ENCODE data around the gene OGFOD2. TPM values are rescaled to one million over a fixed set of nuclear protein-coding genes. Genes with fewer than 3 reads are reported as not detected.

Gene OGFOD2
- total RNA-seq, 4 donors from 2014 or later: 29.9 to 37.1 (median 31.4) TPM

DNA sequence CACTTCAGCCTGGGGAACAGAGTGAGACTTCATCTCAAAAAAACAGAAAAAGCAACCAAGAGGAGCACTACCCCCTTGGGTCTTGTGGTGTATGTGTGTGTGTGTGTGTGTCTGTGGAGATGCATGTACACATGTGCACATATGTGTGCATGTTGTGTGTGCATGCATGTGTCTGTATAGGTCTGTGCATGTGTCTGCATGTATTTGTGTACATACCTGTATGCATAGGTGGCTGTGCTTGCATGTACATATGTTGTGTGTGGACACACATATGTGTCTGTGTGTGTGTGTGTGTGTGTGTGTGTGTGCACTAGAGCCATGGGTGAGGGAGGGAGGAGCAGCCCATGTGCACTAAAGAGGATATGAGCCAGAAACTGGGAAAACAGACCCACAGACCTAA lies 54.5 kb downstream of the OGFOD2 start:
- peaks cover 0 to 27% (median 0%) of the 10 kb centered on the region in 3 donors for H3K36me3 ChIP-seq
- H3K27me3 ChIP-seq: no peaks in the 10 kb centered on the region
- no peaks in the 10 kb centered on the region for H3K9me3 ChIP-seq
- H3K27ac ChIP-seq: no peak overlapping the region
- H3K4me3 ChIP-seq: no peak overlapping the region
- DNase-seq: no peak
- H3K4me1 ChIP-seq: peaks cover 0 to 5% (median 0%) of the 10 kb centered on the region in 4 donors
- TF ChIP-seq, protein P1, sequence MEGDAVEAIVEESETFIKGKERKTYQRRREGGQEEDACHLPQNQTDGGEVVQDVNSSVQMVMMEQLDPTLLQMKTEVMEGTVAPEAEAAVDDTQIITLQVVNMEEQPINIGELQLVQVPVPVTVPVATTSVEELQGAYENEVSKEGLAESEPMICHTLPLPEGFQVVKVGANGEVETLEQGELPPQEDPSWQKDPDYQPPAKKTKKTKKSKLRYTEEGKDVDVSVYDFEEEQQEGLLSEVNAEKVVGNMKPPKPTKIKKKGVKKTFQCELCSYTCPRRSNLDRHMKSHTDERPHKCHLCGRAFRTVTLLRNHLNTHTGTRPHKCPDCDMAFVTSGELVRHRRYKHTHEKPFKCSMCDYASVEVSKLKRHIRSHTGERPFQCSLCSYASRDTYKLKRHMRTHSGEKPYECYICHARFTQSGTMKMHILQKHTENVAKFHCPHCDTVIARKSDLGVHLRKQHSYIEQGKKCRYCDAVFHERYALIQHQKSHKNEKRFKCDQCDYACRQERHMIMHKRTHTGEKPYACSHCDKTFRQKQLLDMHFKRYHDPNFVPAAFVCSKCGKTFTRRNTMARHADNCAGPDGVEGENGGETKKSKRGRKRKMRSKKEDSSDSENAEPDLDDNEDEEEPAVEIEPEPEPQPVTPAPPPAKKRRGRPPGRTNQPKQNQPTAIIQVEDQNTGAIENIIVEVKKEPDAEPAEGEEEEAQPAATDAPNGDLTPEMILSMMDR (IDR thresholded peaks at IDR 0.05): no peak
- TF ChIP-seq POLR2A (IDR thresholded peaks at IDR 0.05): no peak

Small RNAs within 50 kb of the gene (small RNA-seq; reads per million reads assigned to genes)
- gene ARL6IP4 (0 reads per million in 2 donors), gene MIR4304 (0 reads per million in 2 donors)

Other genes with a start within 250 kb of the OGFOD2 start
- not detected for gene HCAR1, start 244.4 kb upstream of the OGFOD2 start, total RNA-seq
- 10 to 100 TPM; 15.7 to 27.7 (median 22.4) TPM for gene DENR, start 222.4 kb upstream of the OGFOD2 start, total RNA-seq
- gene CCDC62, start 200.7 kb upstream of the OGFOD2 start, total RNA-seq: 1 to 10 TPM in 2 of 4 donors, under 1 TPM in 1, not detected in 1; 0.35 to 8.3 (median 1.1) TPM
- gene HIP1R, start 139.8 kb upstream of the OGFOD2 start, total RNA-seq: 100 to 1,000 TPM; 208 to 265 (median 238) TPM
- gene VPS37B, start 79.1 kb upstream of the OGFOD2 start, total RNA-seq: 10 to 100 TPM; 49.5 to 92.8 (median 58.4) TPM
- 10 to 100 TPM in 3 of 4 donors, 1 to 10 TPM in 1; 8.8 to 29.7 (median 17.4) TPM for gene ABCB9, start 8.8 kb upstream of the OGFOD2 start, total RNA-seq
- gene ARL6IP4, start 5.4 kb downstream of the OGFOD2 start, total RNA-seq: 100 to 1,000 TPM; 155 to 216 (median 180) TPM
- gene PITPNM2, start 175.8 kb downstream of the OGFOD2 start, total RNA-seq: 10 to 100 TPM; 12.3 to 37.0 (median 23.6) TPM